Stimulated activated CD8-positive, alpha-beta memory T cell treated with anti-CD3 and anti-CD28 coated beads, Interleukin-7, amount 100 ng/mL, for 48 hours (primary cell): ENCODE measurements around the gene GPR107.

Source experiments
- DNase-seq, 2 donors: peaks; one replicate each; pipeline ENCODE4 v3.0.0-alpha.2; 2020; ENCODE audit warnings: low read depth in 1 of 2; ENCODE audit errors: extremely low read depth in 1 of 2

The GPR107 gene

DNA sequence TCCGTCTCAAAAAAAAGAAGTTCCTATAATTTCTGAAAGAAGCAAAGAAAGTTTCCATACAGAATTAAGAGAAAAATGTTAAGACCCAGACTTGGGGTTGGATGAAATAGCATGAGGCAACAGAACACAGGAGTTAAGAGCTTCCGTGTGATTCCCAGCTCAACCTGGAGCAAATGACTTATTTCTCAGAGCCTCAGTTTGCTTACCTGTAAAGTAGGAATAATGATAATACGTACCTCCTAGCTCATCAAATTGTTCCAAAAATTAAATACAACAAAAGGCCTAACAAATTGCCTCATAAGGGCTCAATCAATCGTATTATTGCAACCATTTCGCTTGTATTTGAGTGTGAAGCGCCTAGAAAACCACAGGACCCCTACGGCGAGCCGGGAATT lies 600 bp upstream of the GPR107 start:
- no peak for DNase-seq

- DNase-seq, result no peak
Observed at GRCh38 chr9:130054325-130054786, 650 bp downstream of the GPR107 start.

- DNase-seq, result no peak
Observed at GRCh38 chr9:130054820-130055219, 1.1 kb downstream of the GPR107 start.

- DNase-seq, result no peak
Observed at GRCh38 chr9:130058154-130058553, 4.4 kb downstream of the GPR107 start.

- no peak for DNase-seq
Observed at GRCh38 chr9:130058887-130059286, 5.2 kb downstream of the GPR107 start.

DNA sequence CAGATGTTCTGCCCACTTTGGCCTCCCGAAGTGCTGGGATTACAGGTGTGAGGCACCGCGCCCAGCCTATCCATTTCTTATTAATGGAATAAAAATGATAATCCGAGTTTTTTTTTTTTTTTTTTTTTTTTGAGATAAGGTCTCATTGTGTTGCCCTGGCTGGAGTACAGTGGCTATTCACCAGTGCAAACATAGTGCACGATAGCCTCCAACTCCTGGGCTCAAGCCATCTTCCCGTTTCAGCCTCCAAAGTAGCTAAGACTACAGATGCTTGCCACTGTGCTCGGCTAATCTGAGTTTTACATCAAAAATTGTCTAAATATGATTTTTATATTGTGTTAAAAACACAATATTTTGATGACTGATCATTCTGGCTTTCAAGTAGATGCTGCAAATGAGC lies 6.6 kb downstream of the GPR107 start:
- no peak for DNase-seq

- DNase-seq, result no peak
Observed at GRCh38 chr9:130062750-130063149, 9.0 kb downstream of the GPR107 start.

DNA sequence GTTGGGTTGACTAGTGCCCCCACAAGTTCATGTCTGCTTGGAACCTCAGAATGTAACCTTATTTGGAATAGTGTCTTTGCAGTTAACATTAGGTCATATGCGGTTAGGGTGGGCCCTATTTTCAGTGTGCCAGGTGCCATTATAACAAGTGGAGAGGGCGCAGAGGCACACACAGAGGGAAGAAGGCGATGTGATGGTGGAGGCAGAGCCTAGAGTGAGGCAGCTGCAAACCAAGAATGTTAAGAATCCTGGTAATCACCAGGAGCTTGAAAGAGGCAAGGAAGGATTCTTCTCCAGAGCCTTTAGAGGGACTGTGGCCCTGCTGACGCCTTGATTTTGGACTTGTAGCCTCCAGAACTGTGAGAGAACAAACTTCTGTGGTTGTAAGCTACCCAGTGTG lies 10.9 kb downstream of the GPR107 start:
- no peak for DNase-seq

GRCh38 chr9:130069048-130069447 lies 15.3 kb downstream of the GPR107 start:
- no peak for DNase-seq

GRCh38 chr9:130072515-130073235 lies 19.0 kb downstream of the GPR107 start:
- peak in 1 of 2 donors; percentile 15 for DNase-seq

DNA sequence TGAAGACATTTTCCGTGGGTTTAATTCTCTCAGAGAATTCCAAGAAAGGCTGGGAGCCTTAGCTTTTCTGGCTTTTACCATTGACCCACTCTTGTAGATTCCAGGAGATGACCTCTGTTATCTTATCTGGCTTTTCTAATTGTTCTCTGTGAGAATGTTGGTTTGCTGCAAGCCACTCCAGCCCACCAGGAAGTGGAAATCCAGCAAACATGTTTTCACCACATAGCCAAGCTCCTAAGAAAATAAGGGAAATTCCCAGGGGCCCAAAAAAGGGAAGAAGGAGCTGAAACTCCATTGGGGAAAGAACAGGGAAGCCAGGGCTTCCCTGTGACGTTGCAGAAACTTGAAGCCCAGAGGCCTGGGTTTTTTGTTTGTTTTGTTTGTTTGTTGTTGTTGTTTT lies 19.7 kb downstream of the GPR107 start:
- DNase-seq, result no peak

DNA sequence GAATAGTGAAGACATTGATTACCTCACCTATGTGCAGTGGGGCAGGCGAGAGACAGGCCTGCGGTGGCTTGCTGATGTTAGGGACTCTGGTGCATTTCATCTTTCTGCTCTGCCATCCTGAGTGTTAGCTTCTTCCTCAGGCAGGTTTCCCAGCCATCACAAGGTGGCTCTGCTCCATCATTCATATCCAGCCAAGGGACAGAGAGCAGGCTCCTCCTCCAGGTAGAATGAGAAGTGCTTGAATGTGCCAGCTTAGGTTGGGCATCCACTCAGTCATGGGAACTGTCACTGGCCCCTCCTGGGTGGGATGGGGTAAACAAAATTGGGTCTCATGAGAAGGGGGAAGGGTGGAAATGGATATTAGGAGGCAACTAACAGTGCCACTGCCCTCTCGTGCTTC lies 24.8 kb downstream of the GPR107 start:
- no peak for DNase-seq

DNA sequence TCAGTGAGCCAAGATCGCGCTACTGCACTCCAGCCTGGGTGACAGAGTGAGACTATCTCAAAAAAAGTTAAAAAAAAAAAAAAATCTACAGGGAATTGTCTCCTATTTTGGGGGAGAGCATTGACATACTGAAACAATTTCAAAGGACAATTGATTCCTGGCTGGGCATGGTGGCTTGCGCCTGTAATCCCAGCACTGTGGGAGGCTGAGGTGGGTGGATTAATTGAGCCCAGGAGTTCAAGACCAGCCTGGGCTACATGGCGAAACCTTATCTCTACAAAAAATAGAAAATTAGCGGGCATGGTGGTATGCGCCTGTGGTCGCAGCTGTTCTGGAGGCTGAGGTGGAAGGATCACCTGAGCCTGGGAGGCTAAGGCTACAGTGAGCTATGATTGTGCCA lies 30.6 kb downstream of the GPR107 start:
- DNase-seq, result no peak

DNA sequence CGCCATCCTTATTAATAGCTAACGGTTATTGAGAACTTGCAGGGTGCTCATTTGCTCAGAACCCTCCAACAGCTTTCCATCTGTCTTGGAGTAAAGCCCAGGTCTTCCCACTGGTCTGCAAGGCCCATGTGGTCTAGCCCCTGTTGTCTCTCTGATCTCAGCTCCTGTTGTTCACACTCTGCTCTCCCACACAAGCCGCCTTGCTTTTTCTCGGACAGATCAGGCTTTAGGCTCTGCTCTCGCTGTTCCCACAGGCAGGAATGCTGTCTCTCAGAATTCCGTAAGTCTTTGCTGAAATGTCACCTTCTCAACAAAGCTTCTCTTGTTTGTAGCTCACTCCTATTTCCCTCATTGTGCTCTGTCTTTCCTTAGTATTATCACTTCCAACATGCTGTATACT lies 34.3 kb downstream of the GPR107 start:
- no peak for DNase-seq

GRCh38 chr9:130089141-130089540 lies 35.4 kb downstream of the GPR107 start:
- DNase-seq, result no peak

DNA sequence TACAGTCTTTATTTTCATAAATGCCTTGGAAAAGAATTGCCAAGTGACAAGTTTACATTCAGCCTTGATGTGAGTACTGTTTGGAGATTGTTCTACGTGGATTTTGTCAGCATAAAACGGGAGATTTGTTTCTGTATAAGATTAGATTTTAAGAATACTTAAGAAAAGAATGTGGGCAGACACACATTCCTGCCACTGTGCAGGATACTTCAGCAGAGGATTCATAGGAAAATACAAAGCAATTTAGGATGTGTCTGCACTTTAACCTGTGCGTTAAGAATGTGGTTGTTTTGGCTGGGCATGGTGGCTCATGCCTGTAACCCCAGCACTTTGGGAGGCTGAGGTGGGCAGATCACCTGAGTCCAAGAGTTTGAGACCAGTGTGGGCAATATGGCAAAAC lies 37.2 kb downstream of the GPR107 start:
- DNase-seq, result no peak

DNA sequence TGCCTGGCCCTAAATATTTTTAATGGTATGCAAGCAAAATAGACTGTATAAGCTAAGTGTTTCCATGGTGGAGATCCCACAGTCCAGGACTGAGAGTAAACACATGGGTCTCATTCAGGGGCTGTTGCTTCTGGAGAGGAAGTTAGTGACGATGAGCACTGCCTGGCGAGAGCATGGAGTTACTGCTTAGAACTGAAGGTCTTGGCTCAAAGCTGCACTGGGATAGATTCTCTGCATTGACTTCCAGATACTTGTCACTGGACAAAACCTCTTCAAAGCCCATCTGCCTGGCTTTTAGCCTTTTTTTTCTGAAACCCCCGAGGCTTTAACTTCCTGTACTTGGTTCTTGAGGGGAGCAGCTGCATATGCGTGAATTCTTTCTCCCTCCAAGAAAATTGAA lies 39.2 kb downstream of the GPR107 start:
- DNase-seq, result no peak

DNA sequence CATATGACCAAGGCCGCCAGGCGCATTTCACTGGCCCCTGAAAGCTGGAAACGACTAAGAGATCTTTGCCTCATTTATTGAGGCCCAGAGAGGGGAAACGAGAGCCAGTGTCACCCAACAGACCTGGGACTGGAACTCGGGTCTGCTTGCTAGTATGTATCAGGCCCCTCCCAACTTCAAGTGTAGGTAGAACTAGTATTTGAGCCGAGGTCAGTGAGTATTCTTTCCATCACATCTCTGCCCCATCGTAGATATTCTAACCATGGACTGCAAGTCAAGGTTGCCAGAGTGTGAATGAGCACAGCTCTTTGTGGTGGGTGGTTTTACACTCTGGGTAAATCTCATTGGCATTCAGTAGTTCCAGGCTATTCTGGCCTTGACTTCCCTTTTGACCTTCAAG lies 42.2 kb downstream of the GPR107 start:
- no peak for DNase-seq

GRCh38 chr9:130100681-130101080 lies 47.0 kb downstream of the GPR107 start:
- DNase-seq, result no peak

GRCh38 chr9:130101915-130102314 lies 48.2 kb downstream of the GPR107 start:
- DNase-seq, result no peak

DNA sequence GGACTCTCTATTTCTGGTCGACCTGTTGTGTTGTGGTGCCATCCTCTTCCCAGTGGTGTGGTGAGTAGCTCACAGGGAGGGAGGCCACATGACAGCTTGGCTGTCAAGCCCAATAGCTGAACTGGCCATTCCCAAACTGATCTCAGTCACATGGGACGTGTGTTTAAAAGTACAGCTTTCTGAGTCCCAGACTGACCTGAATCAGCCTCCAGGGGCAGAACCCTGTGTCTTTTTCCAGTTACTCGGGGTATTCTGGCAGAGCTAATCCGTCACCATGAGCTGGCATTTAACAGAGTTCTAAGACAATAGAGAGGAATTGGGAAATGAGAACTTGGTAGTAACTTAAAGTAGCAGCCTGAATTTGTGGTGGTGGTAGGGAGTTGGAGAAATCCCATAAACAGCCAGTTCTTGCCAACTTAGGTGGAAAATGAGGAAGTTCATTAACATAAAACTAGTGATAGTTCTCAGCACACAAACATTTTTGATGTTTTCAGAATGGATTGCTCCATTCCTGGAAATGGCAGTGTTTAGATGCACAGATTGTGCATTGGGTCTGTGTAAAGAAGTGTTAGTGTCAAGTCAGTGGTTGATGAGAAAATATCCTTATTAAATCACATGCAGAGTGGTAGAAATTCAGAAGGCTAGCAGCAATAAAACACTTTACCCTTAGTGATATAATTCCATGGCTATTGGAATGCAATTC lies 50.9 kb downstream of the GPR107 start:
- DNase-seq, result no peak

- no peak for DNase-seq
Observed at GRCh38 chr9:130106860-130107233, 53.1 kb downstream of the GPR107 start.
